Activated CD4-positive, CD25-positive, alpha-beta regulatory T cell treated with anti-CD3 and anti-CD28 coated beads, Interleukin-2, amount 50 U/mL, for 16 hours (primary cell): ENCODE measurements around the gene IL15RA.

ENCODE experiments used
- DNase-seq: peaks from one replicate; pipeline ENCODE4 v3.0.0-alpha.2; 2020; ENCODE audit warnings: low read depth, low spot score

IL15RA gene, protein sequence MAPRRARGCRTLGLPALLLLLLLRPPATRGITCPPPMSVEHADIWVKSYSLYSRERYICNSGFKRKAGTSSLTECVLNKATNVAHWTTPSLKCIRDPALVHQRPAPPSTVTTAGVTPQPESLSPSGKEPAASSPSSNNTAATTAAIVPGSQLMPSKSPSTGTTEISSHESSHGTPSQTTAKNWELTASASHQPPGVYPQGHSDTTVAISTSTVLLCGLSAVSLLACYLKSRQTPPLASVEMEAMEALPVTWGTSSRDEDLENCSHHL

GRCh38 chr10:5977471-5978229 is at the start of gene IL15RA:
IL15RA (minus strand) TSS chr10:5977543; CDS start chr10:5977492, 51 bp downstream.
- DNase-seq, result peak; percentile 75

DNA sequence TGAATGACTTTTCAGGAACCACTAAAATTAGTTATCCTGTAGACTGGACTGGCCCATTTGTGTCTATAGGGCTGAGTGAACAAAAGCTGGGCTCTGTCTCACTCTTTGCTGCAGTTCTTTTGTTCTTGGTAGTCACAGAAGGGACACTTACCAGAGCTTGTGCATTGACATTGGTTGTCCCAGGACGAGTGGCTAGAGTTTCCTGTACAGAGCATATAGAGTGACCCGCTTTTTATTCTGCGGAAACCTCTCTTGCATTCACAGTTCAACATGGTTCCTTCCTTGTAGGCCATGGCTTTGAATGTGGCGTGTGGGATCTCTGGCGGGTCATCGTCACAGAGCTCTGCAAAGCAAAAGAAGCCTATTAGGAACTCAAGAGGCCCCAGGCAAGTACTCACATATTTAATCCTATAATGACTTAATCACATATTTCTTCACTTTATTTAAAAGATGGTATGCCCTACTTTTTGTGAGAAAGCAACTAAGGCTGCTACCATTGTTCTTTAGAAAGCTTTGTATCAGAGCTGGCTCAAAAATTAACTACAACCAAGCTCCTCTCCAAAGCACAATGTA is 48.4 kb upstream of the IL15RA start:
- DNase-seq, result no peak

- DNase-seq, result no peak
Measured at GRCh38 chr10:6024334-6024682, 47.0 kb upstream of the IL15RA start.

- DNase-seq, result no peak
Measured at GRCh38 chr10:6023661-6024333, 46.5 kb upstream of the IL15RA start.

GRCh38 chr10:6022660-6023059 is 45.3 kb upstream of the IL15RA start:
- DNase-seq, result no peak

DNA sequence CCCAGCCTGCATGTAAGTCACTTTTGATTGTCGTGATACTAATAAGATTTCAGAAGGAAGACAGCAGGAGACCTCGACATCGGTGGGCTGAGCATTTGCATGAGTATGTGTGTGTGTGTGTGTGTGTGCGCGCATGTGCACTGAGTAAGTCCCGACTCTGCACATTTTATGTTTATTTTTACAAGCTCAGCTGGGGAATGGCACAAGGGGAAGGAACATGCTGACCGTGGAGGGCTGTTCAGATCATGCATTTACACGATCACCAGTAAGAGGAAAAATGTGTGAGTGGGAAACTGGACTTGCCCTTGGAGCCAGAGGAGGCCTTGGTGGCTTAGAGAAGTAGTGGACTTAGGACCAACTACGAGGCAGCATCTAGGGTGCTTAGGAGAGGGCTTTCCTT is 43.5 kb upstream of the IL15RA start:
- no peak for DNase-seq

DNA sequence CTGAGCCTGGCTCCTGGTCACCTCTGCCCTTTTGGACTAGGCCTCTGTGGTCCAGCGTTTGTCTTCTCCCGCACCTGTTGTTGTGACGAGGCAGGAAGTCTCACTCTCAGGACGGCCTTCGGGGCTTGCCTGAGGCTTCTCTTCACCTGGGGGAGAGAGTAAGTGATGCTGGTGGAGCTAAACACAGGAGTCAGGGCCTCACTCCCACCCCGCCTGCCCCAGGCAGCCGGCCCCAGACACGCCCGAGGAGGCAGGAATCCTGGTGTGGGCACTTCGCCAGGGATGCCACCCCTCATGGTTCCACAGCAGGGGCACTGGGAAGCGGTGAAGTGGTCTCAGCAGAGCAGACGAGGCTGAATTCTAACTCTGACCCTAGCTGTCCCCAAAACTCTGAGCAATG is 42.5 kb upstream of the IL15RA start:
- no peak for DNase-seq

DNA sequence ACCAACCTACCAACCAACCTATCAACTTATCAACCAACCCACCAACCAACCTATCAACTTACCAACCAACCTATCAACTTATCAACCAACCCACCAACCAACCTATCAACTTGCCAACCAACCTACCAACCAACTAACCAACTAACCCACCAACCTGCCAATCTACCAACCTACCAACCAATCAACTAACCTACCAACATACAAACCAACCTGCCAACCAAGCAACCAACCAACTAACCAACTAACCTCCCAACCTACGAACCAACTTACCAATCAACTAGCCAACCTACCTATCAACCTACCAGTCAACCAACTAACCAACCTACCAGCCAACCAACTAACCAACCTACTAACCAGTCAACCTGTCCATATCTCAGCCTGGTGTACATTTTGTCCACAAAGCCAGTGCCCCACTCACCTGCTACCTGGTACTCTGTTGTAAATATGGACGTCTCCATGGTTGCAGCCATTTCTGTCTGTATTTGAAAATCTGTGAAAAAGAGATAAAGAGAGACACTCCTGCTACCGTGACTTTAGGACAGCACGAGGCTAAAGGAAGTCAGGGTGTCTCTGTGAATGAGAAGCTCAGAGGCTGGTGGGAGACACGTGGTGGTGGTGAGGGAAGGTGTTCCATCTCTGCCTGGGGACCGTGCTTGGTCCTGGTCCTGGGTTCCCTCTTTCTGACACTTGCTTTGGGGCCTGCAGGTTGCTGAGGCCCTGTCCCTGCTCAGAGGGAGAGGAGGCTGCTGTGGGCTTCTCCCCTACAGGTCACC is 41.9 kb upstream of the IL15RA start:
- DNase-seq, result no peak

DNA sequence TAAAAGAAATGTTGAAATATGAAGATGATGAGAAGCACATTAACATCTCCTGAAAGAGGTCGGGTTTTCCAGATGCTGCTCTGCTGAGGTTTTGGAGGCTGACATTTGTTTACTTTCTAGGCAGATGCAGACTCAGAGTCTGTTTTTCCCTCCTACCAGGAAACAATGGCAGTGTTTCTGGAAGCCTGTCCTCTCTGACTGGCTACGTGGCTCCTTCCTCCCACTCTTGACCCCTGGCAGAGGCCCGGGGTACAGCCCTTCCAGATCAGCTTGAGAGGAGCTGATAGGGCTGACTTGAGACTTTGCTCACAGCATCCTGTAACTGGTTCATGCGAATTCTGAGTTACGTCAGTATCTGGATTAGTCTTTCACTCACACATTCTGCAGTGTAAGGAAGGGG is 41.1 kb upstream of the IL15RA start:
- DNase-seq, result no peak

- no peak for DNase-seq
Measured at GRCh38 chr10:6017781-6018354, 40.5 kb upstream of the IL15RA start.

DNA sequence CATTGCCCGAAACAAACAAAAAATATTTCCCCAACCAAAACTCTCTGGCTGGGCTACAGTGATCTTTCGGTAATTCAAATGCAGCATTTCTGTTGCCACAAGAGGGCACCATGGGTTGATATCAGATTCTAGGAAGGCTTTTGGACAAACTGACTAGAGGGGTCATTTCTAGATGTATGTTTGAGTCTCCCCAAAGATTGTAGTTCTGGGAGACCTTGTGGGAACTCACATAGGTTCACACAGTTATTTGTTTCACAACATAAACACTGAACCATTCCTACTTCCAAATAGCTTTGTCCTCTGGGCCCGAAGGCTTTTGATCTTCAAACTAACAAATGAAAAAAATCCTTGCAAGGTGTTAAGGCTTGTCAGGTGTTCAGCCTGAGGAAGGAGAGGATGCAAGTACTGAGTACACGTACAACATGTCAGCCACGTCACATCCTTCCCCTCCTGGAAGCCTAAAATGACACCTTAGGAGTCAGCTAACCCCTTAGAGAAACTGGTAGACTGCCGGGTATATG is 37.0 kb upstream of the IL15RA start:
- DNase-seq, result peak; percentile 32

GRCh38 chr10:6013413-6014192 is 36.3 kb upstream of the IL15RA start:
- DNase-seq, result no peak

DNA sequence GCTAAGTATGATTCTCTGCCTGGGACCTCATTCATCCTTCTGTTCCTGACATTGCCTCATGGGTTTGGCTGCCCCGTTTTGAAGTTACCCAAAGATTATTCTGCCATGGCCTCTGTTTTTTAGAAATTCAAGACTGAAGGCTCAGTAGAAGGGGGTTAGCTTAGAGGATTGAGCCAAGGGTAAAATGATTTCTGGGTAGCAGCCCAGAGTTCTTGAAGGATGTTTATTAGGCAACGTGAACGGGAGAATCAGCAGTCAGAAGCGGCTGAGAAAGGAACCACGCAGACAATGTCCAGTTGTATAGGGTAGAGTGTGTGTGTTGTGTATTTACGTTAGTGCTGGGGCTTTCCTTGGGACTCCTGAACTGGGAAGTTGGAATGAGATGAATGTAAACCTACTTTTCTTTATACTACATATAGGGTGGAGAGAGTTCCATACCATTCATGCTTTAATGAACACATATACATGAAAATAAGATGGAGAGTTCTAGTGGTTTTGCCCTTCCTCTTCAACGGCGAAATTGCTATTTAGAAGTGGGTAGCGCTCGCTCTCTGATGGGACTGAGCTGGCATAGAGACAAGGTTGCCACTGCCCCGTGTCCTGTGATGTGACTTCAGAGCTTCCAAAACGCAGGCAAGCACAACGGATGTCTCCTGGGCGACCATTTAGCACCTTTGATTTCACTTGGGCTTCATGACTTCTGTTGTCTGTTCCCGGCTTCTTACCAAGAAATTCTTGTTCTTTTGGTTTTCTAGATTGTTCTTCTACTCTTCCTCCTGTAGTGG is 35.0 kb upstream of the IL15RA start:
- DNase-seq, result no peak

- no peak for DNase-seq
Measured at GRCh38 chr10:6011558-6011957, 34.2 kb upstream of the IL15RA start.

DNA sequence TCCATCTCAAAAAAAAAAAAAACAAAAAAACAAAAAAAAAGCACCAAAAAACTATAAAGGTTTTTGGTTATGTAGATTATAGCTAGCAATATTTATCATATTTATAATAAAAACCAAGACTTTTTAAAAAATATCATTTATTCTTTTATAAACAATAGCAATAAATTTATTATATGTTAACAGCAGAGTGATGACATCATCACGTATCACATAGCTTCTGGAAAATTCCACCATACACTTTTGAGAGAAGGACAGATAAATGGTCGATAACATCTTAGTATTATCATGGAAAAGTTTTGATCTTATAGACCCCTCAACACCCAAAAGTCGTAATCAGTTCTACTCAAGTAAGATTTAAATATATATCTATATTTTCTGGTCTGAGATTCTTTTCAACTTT is 33.2 kb upstream of the IL15RA start:
- no peak for DNase-seq

- no peak for DNase-seq
Measured at GRCh38 chr10:6009961-6010360, 32.6 kb upstream of the IL15RA start.

DNA sequence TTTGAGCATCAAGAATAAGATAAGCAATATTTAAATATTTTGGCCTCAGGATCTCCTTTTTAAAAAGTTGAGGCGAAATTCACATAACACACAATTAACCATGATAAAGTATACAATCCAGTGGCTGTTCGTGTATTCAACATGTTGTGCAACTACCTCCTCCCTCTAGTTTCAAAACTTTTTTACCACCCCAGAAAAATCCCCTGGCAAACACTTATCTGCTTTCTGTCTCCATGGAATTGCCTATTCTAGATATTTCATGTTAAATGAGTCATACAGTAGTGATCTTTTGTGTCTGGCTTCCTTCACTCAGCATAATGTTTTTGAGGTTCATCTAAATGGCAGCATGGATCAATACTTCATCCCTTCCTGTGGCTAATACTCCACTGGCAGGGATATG is 31.8 kb upstream of the IL15RA start:
- no peak for DNase-seq

DNA sequence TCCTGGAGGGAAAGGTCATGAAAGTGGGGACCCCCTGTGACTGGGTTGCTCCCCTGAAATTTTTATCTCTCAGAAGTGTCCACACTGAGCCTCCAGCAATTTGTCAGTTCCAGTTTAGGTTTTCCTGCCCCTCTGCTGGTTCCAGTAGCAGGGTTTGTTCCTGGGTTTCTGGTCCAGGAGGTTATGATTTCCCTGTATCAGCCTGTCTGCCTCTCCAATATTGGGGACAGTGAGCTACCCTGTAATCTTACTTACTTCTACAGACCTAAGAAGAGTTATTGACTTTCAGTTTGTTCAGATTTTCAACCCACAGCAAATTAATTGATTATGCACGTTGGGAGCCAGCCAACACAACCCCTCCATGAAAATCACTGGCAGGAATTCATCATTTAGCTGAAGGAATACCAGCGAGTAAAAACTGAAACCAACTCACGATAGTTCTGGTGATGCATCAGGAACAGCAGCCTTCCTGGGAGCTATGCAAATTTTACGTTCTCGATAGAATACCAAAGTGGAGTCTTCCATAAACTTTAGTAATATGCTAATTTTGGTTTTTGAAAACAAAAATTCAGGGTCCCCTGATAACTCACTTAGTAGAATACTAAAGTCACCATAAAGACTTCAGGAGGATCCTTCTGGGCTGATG is 31.3 kb upstream of the IL15RA start:
- no peak for DNase-seq

DNA sequence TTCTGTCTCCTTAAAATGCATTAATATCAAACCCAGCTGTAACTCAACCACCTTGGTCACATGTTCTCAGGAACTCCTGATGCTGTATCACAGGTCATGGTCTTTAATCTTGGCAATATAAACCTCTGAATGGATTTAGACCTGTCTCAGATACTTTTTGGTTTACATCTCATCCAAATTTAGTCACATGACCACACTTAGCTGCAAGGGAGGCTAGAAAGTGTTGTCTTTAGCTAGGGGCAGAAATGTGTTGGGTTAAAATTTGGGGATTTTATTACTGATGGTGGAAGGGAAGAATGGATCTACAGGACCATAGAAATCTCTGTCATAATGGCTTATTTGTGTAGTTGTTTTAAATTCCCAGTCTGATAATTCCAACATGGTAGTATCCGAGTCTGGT is 29.6 kb upstream of the IL15RA start:
- DNase-seq, result no peak
